NCI-H524 treated with DMSO at 0.1 percent for 48 hours (cell line): ENCODE measurements around the gene ATAD3C.
"Not testable (repeated sequence)": the region's sequence is repeated elsewhere in the genome, so short reads cannot be mapped to it uniquely, and the experiment has no call there.

Source experiments
- DNase-seq: peaks from one replicate; lab custom pipeline; 2025; lab: John Stamatoyannopoulos, UW

Gene ATAD3C

DNA sequence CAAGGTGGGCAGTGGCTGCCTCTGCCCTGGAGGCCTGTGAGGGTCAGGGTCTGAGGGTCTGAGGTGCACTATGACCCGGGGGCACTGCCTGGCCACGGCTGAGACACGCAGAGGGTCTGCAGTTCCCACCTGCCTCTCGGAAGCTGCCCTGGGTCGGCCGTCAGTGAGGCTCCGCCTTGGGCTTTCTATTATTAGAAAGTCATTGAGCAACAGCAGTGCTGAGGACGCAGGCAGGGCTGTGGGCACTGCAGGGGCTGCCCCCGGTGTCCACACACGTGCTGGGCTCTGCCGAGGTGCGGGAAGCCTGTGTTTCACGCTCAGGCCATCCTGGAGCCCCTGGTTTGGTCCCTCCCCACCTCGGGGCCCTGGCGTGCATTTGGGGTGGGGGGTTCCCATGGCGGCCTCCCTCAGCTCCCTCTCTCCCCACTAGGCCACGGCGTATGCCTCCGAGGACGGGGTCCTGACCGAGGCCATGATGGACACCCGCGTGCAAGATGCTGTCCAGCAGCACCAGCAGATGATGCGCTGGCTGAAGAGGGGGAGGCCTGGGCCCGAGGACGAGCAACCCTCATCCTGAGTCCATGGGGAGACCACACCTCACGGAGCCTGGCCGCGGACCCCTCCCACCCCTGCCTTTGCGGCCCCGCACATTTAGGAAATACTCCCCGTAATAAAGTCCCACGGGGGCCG, 59.4 kb downstream of the ATAD3C start:
- DNase-seq, result not testable (repeated sequence)

DNA sequence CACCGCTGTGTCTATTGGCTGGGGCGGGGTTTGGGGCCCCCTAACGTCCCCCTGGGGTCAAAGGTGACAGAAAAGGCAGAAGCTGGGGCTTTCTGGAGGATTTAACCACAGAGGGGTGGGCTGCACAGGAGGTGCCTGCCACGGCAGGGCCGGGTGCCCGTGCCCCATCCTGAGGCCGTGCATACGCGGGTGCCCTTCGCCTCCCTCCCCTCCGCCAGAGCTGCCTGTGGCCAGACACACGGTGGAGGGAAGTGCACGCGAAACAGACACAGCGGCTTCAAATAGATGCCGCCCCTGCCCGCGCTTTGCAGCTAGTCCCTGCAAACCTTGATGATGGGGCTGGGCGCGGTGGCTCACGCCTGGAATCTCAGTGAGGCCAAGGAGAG, 60.0 kb downstream of the ATAD3C start:
- DNase-seq, result not testable (repeated sequence)

DNA sequence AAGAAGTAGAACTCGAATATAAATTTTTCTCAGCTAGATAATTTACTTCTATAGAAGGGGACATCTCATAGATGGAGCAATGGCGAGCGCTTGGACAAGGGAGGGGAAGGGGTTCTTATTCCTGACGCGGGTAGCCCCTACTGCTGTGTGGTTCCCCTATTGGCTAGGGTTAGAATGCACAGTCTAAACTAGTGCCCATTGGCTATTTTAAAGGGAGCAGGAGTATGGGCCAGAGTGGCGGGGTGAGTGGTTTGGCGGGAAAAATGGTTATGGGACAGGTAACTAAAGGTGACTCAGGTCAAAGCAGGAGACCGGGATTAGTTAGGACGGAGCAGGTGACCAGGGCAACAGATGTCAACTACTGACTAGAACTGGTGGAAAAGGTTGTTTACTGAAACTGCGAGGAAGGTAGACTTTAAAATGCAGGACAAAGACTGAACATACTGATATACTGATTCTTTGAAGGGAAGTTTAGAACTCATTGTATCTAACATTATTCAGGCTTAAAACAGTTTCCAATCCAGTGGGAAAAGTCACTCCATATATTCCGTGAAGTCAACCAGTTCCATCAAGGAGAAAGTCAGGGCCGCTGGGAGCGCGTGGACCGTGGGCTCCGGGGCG, 61.5 kb downstream of the ATAD3C start:
- DNase-seq, result no peak

DNA sequence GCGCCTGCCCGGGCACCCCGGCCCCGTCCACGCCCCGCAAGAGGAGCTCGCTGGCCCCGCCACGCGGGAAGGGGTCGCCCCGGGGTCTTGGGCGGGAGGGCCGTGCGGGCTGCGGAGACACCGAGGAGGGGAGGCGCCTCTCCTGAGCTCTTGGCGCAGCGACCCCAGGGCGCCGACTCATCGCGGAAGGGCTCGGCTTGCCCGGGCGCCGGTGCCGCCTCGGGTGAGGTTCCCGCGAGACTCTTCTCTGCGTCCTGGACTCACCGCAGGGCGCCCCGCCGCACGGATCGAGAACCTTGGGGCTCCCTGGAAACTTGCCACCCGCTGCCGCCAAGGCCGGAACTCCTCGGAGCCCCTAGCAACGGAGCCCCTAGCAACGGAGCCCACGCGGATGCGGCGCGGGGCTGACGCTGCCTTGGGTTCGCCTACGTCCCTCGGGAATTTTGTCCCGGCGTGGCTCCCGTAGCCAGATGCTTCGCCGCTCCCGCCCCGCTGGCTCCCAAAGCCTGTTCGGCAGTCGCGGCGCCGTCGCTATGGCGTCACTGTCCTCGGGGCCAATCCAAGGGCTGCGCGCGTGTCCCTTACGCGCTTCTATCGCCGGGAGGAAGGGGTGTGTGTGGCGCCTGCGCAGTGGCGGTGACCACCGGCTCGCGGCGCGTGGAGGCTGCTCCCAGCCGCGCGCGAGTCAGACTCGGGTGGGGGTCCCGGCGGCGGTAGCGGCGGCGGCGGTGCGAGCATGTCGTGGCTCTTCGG, 62.2 kb downstream of the ATAD3C start, which contains the start of gene ATAD3A:
TSS of gene ATAD3A (plus strand) at position 630 of the 753 bp plus-strand sequence. CDS start at position 737, 107 bp downstream.
- peak; percentile 68 for DNase-seq

DNA sequence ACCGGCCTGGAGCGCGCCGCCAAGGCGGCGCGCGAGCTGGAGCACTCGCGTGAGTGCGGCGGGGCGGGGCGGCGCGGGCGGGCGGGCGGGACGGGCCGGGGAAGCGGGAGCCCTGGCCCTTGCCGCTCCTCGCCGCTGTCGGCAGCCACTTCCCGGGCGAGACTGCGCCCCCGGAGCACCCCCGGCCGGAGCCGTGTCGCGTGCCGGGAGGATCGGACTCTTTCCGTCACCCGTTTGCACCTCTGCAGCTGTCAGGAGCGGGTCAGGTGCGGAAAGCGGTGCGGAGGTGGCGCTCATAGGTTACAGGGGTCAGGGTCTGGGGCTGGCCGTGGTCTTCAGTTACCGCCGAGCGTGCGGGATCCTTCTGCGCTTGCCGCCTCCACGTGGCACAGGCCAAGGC, 62.9 kb downstream of the ATAD3C start:
- DNase-seq, result not testable (repeated sequence)

DNA sequence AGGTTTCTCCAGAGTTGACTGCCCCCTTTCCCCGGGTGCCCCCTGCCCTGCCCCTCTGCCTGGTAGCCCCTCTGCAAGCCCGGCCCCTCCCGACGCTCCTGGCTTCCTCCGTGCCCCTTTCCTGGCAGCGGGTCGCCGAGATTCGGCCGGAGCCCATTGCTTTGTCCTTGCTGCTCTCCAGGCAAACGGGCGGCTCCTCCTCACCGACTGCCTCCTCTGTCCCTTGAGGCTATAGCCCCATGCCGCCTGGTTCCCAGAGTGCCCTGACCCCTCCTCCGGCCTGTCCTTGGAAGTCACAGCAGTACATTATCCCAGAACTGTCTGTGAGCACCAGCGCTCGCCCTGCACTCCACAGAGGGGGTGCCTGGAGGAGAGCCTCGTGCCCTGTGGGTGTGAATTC, 64.2 kb downstream of the ATAD3C start:
- not testable (repeated sequence) for DNase-seq

DNA sequence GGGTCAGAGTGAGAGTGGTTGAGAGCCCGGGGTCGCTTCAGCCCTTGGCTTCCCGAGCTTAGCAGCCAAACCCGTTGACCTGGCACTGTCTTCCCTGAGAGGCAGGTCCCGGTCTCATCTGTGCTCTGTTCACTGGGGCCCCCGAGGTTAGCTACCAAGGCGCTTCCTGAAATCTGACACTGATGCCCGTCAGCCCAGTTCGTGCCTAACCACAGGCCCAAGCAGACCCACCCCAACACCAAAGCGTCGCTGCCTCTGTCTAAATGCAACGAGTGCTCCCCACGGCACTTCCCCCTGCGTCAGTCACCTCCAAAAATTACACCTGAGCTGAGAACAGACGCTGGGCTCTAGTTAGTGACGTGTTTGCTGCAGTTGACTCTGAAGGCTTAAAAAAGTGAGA, 64.9 kb downstream of the ATAD3C start:
- not testable (repeated sequence) for DNase-seq

DNA sequence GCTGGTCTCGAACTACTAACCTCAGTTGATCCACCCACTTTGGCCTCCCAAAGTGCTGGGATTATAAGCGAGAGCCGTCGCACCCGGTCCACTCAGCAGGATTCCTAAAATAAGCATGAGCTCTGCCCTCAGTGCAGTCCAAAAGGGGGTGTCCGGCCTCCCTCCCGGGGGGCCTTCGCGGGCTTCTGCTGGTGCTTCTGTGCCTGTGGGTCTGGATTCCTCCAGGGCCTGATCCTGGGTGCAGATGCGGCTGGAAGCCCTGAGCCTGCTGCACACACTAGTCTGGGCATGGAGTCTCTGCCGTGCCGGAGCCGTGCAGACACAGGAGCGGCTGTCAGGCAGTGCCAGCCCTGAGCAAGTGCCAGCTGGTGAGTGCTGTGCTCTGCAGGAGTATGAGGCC, 67.4 kb downstream of the ATAD3C start:
- DNase-seq, result not testable (repeated sequence)

DNA sequence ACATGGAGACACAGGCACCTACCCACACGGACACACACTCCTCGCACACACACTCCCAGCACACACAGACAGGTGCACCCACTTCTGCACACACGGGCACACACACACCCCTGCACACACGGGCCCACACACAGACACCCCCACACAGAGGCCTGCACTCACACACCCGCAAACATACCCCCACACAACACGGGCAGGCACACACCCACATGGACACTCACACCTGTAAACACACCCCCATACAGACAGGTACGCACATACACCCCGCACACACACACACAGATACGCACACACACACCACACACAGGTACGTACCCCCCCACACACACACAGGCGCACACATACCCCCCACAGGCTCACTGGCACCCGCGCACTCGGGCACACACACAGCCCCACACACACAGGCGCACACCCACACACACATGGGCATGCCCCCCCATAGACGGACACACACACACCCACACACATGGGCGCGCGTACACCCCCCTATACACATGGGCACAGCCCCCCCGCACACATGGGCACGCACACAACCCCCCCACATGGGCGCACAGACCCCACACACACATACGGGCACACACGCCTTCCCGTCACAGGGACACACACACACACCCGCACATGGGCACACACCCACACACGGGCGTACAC, 68.6 kb downstream of the ATAD3C start:
- DNase-seq, result no peak

DNA sequence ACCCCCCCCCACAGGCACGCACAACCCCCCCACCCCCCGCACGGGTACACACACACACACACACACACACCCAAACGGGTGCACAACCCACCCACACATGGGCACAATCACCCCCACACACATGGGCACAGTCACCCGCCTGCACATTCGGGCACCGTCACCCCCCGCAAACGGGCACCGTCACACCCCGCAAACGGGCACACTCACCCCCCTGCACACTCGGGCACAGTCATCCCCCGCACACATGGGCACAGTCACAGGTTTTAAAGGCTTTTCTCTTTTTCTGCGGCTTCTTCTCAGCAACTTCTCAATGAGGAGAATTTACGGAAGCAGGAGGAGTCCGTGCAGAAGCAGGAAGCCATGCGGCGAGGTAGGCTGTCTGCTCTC, 69.1 kb downstream of the ATAD3C start:
- DNase-seq, result not testable (repeated sequence)
